NCI-H1436 (cell line): ENCODE measurements around the gene CPSF6.
A peak's percentile ranks its signal among the peaks of the same experiment; 100 is the strongest.
"Not testable (repeated sequence)": the region's sequence is repeated elsewhere in the genome, so short reads cannot be mapped to it uniquely, and the experiment has no call there.

ENCODE experiments used
- DNase-seq: peaks from one replicate; lab custom pipeline; 2025; lab: John Stamatoyannopoulos, UW

Gene CPSF6

DNA sequence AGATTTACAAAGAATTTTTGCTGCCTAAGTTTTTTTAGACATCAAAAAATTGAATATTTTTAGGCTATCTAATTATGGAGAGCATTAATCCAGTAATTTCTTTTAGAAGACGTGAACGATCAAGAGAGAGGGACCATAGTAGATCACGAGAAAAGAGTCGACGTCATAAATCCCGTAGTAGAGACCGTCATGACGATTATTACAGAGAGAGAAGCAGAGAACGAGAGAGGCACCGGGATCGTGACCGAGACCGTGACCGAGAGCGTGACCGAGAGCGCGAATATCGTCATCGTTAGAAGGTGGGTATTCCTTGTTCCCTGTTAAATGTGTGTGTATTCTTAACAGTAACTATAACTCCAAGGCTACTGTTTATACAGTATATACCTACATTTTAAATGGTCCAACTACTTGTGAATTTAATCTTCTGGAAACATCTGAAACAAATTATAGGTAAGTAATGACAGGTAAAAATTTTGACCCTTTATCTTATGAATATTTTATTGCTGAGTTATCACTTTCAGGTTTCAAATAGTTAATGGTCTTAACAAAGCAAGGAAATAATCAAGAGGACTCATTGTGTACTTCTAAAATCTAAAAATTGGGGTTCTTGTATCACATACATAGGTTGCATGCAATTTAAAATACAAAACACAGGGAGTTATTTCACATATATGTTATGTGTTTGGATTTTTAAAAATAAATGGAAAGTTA lies 23.1 kb downstream of the CPSF6 start:
- no peak for DNase-seq

DNA sequence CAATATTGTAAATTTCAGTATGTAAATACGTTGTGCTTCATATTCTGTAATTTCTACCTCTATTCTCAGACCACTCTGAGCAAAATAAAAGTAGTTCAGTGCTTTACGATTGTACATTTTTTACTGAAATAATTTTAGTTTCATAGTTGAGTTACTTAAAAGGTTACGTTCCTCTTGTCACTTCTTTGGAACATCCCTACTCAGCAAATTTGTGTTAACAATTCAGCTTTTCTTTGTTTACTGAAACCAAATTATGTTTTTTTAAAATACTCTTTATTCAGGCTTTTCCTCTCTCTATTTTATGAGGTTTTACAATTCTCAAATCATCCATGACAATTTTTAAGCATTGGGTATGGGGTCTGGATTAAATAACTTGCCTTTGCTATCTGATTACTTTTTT lies 25.8 kb downstream of the CPSF6 start:
- DNase-seq = no peak

DNA sequence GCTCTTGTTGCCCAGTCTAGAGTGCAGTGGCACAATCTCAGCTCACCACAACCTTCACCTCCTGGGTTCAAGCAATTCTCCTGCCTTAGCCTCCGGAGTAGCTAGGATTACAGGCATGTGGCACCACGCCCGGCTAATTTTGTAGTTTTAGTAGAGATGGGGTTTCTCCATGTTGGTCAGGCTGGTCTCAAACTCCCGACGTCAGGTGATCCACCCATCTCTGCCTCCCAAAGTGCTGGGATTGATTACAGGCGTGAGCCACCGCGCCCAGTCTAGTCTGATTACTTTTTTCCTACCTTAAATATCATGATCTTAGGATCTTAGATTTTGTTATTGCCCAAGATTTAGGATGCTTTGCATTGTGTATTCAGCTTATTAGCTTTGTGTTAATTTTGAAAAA lies 26.3 kb downstream of the CPSF6 start:
- DNase-seq = not testable (repeated sequence)

DNA sequence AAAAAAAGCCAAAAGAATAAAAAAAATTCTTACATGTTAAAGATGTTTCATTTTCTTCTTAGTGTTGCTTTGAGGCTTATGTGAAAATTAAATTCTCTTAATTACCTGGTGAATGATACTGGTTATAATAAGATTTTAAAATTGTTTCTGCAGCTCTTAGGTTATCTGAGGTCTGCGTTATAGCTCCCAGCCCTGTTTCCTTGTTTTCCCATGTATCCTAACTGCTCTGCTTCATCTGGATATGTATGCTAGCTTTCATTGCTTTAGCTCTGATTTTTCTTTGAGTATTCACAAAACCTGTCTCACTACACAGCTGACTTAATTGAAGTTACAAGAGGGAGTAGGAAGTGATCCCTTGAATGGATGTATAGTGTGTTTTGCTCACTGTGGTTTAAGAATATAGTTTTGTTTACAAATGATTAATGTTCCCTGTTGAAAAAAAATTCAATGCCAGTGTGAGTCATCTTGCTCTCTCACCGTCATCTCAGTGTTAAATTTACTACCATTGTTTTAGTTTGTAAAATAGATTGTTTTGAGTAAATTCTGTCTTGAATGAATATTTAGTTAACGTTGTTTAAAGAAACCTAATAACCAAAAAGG lies 26.8 kb downstream of the CPSF6 start:
- DNase-seq = no peak

DNA sequence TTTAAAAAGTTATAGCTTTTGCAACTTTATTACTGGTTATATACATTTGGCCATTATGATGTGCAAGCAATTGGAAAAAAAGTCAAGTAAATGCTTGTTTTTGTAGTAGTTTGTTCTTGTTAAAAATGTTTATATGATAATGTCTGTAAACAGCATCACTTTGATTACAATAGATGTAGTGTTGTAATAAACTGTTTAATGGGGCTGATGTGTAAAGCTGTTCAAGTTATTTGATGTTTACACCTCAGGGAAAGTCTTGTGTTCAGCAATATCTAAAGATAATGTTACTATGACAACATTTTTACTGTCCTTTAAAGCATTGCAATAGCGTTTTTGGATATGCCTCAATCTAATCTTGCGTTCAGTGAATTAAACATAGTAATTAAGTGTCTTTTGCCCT lies 30.4 kb downstream of the CPSF6 start:
- no peak for DNase-seq

DNA sequence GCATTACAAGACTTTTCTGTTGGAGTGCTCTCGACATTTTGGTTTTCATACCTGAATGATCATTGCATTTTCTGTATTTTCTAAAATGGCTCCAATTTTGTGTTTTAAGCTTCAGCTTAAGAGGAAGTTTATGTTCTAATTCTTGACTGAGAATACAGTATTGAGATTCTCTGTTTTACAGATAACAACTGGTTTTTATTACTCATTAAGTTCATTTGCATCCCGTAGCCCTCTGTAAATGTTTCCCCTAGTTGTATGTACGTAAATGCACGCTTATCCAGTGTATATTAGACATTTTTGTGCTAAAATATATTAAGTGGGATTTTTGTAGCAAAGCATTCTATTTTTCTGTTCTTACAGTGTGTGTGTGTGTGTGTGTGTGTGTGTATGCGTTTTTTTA lies 33.1 kb downstream of the CPSF6 start:
- DNase-seq = no peak

DNA sequence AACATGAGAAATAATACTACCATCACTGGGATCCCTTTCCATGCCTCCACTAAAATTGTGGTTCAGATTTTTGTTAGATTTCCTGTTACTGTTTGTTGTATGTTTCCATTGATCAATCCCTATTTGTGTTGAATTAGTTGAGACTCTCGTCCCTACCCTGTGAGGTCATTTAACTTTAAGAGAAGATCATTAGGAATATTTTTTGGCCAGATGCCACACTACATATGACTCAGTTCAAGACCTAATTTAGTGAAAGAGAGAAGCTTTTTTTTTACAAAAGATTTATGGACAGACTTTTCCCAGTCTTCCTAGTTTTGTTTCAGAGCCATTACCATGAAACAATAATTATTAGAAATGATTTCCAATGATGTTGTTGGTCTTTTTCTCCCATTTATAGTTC lies 35.5 kb downstream of the CPSF6 start:
- no peak for DNase-seq

DNA sequence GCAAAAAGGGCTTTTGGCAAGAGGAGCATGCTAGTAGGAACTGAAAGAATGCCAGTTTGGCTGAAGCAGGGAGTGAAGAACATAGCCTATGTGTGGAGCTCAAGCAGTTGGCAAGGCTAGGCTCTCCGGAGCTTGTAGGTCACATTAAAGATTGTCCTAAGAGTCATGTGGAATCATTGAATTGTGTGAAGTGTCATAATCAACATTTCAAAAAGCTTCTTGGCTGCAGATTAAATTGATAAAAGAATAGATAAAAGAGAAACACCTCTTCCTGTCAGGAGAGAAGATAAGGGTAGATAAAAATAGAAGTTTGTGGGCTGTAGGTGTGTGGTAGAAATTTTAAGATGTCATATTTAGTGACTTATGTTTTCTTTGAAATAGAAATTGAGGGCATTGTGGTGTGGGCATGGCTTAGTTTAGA lies 36.1 kb downstream of the CPSF6 start:
- DNase-seq = no peak

DNA sequence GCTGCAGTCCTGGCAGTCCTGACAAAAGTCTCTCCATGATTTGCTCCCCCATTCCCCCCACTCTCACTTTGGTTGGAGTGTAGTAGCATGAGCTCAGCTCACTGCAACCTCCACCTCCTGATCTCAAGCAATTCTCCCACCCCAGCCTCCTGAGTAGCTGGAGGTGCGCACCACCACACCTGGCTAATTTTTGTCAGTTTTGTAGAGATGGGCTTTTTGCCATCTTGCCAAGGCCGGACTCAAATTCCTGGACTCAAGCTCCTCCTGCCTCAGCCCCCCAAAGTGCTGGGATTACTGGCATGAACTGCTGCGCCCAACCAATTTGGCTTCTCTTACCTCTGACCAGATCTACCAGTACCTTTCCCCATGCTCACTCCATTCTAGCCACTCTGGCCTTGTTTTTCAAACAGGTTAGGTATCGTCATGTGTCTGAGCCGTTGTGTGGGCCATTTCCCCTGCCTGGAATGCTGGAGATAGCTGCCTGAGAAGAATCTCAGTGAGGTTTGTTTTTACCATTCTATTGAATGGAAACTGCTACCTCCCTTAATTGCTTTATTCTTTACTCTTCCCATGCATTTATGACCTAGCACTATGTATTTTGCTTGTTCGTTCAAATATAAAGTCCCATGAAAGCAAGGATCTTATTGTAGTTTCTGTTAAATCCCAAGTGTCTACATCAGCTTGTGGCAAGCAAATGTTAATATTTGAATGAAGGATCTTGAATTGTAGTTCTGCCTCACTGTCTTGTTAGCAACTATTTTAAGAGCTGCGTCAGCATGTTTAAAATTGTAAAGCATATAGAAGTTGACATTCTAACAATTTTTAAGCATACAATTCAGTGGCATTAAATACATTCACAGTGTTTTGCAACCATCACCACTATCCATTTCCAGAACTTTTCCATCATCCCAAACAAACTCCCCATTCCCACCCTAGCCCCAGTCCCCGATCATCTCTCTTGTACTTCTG lies 39.7 kb downstream of the CPSF6 start:
- no peak for DNase-seq

DNA sequence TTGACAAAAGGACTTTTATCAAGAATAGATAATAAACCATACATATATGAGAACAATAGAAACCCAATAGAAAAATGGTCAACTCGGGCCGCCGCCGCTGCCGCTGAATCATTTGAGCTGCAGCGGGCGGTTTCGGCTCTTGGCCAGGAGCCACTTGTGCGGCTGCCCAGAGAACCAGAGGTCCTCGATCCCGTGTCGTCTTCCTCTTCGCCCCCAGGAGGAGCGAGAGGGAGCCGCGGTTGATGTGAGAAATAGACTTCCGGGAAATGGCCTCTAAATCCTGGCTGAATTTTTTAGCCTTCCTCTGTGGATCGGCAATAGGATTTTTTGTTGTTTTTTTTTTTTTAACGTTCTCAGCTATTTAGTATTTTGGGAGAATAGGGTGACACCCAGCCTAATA lies 44.8 kb downstream of the CPSF6 start:
- DNase-seq = peak; percentile 11

DNA sequence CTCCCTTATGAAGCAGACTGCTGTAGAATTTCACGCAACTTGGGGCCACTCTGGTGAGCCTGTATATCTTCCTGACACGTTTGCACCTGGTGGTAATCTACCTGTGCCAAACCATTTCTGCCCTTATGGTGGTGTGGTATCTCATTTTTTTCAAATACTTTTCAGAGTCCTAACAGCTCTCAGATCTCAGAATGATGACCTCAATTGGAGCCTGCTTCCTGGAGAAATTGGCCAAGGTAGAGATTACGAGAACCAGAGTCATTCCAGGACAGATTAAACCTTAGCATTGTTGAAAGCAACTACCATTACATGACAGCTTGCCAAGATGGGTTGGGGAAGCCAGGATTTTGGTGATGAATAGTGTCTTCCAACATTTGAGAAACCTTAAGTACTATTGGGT lies 48.2 kb downstream of the CPSF6 start:
- DNase-seq = no peak

DNA sequence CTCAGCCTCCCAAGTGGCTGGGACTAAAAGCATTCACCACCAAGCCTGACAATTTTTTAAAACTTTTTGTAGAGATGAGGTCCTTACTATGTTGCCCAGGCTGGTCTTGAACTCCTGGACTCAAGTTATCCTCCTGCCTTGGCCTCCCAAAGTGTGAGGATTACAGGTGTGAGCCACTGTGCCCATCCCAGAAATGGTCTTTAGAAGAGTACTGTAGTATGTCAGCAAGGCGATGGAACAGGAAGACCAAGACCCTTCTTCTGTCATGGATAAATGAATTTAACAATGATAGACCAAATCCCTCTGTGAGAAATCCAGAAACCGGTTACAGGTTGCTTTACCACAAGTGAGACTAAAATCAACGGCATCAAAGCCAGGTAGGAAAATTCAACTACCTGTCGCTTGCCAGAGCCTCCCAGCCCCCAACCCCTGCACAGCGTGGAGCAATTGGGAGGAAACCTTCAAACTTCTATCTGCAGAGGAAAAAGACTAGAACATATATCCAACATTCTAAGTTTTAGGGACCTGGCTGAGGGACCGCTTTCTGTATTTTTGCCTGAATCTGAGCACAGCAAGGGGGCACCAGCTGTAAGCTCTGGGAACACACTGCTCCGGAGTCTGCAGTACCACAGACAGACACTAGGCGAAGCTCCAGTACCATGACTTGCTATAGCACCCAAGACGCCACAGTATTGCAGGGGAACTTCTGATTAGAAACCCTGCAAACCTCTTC lies 51.3 kb downstream of the CPSF6 start:
- DNase-seq = peak; percentile 66

DNA sequence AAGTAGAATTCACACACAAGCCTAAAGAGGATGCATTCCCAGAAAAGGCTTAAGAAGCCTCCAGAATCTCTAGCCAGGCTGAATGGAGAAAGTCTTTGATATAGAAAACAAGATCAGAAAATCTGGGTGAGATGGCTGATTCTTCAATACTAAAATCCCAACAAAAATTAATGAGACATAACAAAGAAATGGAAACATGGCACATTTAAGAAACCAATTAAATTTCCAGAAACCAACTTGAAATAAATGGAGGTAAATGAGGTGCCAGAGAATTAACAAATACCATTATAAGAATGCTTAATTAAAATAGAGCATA lies 51.9 kb downstream of the CPSF6 start:
- DNase-seq = no peak

DNA sequence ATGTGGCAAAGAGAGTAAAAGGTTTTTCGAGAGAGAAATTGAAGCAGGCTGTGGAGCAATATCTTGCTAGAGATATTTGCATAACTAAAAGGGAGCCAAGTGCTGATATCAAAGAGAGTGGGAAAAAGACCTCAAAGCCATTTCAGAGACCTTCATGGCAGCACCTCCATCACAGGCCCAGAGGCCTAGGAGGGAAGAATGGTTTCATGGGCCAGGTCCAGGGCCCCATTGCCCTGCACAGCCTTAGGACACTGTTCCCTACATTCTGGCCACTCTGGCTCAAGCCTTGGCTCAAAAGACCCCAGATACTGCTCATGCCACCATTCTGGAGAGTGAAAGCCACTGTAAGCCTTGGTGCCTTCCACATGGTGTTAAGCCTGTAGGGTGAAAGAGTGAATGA lies 58.8 kb downstream of the CPSF6 start:
- no peak for DNase-seq

DNA sequence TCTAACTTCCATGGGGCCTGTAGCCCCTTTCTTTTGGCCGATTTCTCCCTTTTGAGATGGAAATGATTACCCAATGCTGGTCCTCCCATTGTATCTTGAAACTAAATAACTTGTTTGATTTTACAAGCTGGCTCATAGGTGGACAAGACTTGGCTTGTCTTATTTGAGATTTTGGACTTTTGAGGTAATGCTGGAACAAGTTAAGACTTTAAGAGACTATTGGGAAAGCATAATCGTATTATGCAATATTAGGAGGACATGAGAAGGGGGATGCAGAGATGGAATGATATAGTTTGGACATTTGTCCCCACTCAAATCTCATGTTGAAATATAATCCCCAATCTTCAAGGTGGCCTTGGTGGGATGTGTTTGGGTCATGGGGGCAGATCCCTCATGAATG lies 59.6 kb downstream of the CPSF6 start:
- no peak for DNase-seq

DNA sequence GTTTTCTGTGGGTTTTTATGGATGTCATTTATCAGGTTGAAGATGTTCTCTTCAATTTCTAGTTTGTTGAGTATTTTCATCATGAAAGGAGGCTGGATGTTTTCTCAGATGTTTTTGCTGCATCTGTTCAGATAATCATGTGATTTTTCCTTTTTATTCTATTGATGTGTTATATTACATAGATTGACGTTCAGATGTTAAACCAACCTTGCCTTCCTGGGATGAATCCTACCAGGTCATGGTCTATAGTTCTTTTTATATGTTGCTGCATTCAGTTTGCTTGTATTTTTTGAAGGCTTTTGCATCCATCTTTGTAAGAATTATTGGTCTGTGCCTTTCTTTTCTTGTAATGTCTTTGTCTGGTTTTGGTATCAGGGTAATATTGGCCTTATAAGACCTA lies 64.9 kb downstream of the CPSF6 start:
- DNase-seq = no peak

DNA sequence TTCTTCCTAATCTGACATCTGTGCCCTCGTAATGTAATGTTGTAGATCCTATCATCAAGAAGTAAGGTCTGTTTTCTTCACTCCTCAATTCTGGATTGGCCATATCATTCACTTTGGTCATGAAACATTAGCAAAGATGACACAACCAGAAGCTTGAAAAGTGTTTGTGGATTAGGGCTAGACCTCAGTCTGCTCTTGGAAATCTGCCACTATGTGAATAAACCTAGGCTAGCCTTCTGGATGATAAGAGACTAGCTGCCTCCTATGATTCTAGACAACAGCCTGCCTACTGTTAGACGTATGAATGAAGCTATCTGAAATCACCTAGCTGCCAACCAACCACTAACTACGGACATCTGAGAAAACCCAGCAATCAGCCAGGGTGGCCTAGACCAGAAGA lies 70.1 kb downstream of the CPSF6 start:
- no peak for DNase-seq

DNA sequence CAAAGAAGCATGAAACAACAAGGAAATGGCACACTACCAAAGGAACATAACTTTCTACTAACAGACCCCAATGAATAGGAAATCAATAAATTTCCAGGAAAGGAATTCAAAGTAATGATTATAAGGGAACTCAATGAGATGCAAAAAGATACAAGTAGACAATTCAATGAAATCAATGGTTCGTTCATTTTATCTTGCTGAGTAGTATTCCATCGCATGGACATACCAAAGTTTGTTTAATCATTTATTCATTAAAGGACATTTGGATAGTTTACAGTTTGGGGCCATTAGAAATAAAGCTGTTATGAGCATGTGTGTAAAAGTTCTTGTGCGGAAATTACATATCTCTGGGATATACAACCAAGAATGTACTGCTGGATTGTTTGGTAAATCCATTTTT lies 73.8 kb downstream of the CPSF6 start:
- DNase-seq = no peak

DNA sequence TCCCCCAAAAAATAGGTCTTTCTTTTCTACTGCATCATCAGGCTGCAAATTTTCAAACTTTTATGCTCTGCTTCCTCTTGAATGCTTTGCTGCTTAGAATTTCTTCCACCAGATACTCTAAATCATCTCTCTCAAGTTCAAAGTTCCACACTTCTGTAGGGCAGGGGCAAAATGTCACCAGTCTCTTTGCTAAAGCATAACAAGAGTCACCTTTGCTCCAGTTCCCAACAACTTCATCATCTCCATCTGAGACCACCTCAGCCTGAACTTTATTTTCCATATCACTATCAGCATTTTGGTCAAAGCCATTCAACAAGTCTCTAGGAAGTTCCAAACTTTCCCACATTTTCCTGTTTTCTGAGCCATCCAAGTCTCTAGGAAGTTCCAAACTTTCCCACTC lies 77.4 kb downstream of the CPSF6 start:
- not testable (repeated sequence) for DNase-seq

DNA sequence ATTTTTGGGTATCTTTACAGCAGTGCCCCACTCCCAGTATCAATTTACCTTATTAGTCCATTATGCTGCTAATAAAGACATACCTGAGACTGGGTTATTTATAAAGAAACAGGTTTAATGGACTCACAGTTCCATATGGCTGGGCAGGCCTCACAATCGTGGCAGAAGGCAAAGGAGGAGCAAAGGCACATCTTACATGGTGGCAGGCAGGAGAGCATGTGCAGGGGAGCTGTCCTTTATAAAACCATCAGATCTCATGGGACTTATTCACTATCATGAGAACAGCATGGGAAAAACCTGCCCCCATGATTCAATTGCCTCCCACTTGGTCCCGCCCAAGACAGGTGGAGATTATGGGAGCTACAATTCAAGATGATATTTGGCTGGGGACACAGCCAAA lies 77.9 kb downstream of the CPSF6 start:
- DNase-seq = not testable (repeated sequence)

DNA sequence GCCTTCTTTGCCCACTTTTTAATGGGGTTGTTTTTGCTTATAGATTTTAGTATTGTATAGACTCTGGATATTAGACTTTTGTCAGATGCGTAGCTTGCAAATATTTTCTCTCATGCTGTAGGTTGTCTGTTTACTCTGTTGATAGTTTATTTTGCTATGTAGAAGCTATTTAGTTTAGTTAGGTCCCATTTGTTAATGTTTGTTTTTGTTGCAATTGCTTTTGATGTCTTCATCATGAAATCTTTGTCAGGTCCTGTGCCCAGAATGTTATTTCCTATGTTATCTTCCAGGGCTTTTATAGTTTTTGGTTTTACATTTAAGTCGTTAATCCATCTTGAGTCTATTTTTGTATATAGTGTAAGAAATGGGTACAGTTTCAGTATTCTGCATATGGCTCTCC lies 78.9 kb downstream of the CPSF6 start:
- no peak for DNase-seq

DNA sequence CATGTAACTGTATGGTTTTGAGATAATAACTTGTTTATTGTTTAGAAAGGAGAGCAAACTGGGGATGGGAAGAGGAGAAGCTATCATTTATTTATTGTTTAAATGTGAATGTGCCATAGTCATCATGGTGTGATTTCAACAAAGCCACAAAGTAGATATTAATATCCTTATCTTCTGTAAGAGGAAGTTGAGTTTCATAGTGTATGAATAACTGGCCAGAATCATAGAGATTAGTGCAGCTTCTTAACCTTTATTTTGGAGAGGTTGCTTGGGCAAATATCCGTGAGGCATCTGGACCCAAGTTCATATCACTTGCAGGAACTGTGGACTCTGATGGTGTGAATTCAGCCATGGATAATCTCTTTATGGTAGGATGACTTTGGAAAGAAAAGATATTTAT lies 82.0 kb downstream of the CPSF6 start:
- no peak for DNase-seq
